Measurements from ENCODE around the gene MXD1. TPM values are rescaled to one million over a fixed set of nuclear protein-coding genes. Genes with fewer than 3 reads are reported as not detected.

Gene MXD1
- total RNA-seq, 6 donors from 2014 or later = 16.3 to 94.3 (median 33.8) TPM

DNA sequence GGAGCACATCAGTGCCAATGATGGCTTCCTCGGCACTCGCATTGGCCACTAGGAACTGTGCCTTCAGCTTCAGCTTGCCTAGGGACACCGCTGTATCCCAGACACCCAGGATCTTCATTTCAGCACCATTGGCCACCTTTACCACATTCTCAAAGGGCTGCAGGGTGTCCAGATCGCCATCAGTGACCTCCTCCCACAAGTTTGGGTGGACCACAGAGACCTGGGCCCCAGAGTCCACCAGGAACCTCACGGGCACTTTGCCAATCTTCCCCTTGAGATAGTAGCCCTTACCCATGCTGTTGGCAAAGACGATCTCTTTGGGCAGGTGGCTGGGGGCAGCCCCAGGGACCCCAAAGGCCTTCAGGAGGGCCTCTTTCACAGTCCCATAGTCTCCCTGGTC is 45.9 kb downstream of the MXD1 start:
- H3K36me3 ChIP-seq = no peaks in the 10 kb centered on the region
- 95 to 100% methylated on average over 4 to 6 of the region's 6 CpGs for WGBS, 2 donors
- DNase-seq = no peak
- H3K27me3 ChIP-seq = no peaks in the 10 kb centered on the region
- H3K4me3 ChIP-seq = no peak overlapping the region
- TF ChIP-seq, protein P1, sequence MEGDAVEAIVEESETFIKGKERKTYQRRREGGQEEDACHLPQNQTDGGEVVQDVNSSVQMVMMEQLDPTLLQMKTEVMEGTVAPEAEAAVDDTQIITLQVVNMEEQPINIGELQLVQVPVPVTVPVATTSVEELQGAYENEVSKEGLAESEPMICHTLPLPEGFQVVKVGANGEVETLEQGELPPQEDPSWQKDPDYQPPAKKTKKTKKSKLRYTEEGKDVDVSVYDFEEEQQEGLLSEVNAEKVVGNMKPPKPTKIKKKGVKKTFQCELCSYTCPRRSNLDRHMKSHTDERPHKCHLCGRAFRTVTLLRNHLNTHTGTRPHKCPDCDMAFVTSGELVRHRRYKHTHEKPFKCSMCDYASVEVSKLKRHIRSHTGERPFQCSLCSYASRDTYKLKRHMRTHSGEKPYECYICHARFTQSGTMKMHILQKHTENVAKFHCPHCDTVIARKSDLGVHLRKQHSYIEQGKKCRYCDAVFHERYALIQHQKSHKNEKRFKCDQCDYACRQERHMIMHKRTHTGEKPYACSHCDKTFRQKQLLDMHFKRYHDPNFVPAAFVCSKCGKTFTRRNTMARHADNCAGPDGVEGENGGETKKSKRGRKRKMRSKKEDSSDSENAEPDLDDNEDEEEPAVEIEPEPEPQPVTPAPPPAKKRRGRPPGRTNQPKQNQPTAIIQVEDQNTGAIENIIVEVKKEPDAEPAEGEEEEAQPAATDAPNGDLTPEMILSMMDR (IDR thresholded peaks at IDR 0.05) = no peak
- TF ChIP-seq EP300 (IDR thresholded peaks at IDR 0.05) (no peak), POLR2AphosphoS5 (IDR thresholded peaks at IDR 0.05) (no peak), POLR2A (IDR thresholded peaks at IDR 0.05) (no peak)
- H3K4me1 ChIP-seq = no peaks in the 10 kb centered on the region
- no peaks in the 10 kb centered on the region for H3K9me3 ChIP-seq
- no peak overlapping the region for H3K27ac ChIP-seq
- ATAC-seq (ENCODE audit: low FRiP score in 2 of 2) = no peak

DNA sequence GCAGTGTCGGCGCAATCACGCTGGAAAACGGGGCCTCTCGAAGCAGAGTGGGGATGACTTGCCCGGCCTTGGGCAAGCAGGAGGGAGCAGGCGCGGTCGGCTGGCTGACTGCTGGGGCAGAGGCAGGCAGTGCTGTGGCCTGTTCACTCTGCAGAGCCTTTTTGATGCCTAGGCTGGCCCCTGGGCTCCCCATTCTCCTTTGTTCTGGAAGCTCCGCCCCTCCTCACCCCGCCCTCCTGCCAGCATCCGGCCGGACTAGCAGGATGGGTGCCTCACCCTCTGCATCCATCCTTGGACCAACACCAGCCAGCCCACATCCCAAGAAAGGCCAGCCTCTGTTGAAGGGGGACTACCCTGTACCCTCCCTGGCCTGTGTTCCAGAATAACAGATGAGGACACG is 46.6 kb downstream of the MXD1 start, which contains the start of gene ASPRV1:
ASPRV1 (minus strand) TSS at position 136 of the 400 bp plus-strand sequence. CDS start 195 bp downstream, outside the sequence.
- 88 to 89% methylated on average over 11 to 13 of the region's 14 CpGs for WGBS, 2 donors
- peak in 1 of 2 donors; percentile 46 for DNase-seq
- H3K9me3 ChIP-seq = no peaks in the 10 kb centered on the region
- no peaks in the 10 kb centered on the region for H3K27me3 ChIP-seq
- no peak for ATAC-seq (ENCODE audit: low FRiP score in 2 of 2)
- H3K36me3 ChIP-seq = no peaks in the 10 kb centered on the region
- no peaks in the 10 kb centered on the region for H3K4me1 ChIP-seq
- TF ChIP-seq, protein P1 (IDR thresholded peaks at IDR 0.05) = no peak
- H3K27ac ChIP-seq = no peak within 1 kb of the TSS
- no peak within 1 kb of the TSS for H3K4me3 ChIP-seq

DNA sequence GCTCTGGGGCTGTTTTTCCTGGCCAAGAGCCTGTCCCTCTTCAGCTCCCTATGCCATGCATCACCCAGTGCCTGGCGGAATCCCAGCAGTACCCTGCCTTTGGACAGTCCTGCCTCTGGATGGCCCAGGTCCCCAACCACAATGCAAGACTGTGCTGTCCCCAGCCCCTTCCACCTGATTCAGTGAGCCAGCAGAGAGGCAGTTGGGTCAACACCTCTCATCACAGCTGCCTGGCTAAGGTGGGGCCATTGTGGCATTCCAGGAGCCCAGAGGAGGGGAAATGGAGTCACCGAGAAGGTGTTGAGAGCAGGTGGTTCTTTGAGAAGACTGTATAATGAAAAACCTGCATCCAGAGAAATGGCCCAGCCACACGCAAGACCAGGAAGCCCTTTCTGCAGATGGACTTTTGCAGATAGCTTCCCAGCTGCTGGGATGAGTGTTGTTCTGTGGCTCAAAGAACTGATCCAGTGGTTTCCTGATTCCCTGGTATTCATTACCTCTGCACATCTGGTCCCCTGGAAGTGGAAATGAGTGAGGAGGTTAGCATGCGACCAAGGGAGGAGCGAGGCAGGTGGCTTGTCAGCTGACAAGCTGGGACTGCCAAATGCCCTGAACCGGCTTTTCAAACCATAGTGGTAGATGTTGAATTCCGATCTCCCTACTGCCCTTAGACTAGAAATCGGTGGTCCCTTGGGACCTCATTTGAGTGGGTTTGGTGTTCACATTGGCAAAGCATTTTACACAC is 48.2 kb downstream of the MXD1 start:
- 91 to 98% methylated on average over 6 to 8 of the region's 8 CpGs for WGBS, 2 donors
- H3K9me3 ChIP-seq = no peaks in the 10 kb centered on the region
- peak in 1 of 2 donors; percentile 18 for DNase-seq
- no peaks in the 10 kb centered on the region for H3K4me1 ChIP-seq
- ATAC-seq (ENCODE audit: low FRiP score in 2 of 2) = no peak
- TF ChIP-seq, protein P1 (IDR thresholded peaks at IDR 0.05) = no peak
- TF ChIP-seq POLR2AphosphoS5 (IDR thresholded peaks at IDR 0.05) = no peak
- no peak for TF ChIP-seq POLR2A (IDR thresholded peaks at IDR 0.05)
- TF ChIP-seq EP300 (IDR thresholded peaks at IDR 0.05) = no peak
- no peak overlapping the region for H3K4me3 ChIP-seq
- H3K36me3 ChIP-seq = no peaks in the 10 kb centered on the region
- no peak overlapping the region for H3K27ac ChIP-seq
- no peaks in the 10 kb centered on the region for H3K27me3 ChIP-seq

DNA sequence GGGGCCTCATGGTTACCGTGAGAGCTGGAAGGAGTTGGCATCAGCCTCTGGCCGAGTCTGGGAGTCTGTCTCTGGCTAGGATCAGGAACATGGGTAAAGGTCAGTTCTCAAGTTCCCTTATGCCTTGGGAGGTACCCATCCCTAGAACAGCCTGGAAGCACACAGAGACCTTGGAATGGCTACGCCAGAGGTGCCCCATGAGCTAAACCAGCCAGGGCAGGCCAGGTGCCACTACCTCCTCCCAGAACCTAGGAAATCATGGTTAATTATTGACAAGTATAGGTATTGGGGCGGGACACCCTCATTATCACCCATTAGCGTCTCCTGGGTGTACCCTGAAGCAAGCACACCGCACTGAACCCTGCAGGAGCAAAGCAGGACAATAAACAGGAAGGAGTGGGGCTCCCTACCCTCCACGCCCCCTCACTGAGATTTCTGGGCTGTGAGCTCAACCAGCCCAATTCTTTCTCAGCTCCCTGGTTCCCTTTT is 49.5 kb downstream of the MXD1 start:
- ATAC-seq (ENCODE audit: low FRiP score in 2 of 2) (peak in 1 of 2 donors; percentile 24), DNase-seq (no peak)
- no peaks in the 10 kb centered on the region for H3K4me1 ChIP-seq
- no peaks in the 10 kb centered on the region for H3K36me3 ChIP-seq
- 65 to 83% methylated on average over 6 to 7 of the region's 7 CpGs for WGBS, 2 donors
- H3K27ac ChIP-seq = no peak overlapping the region
- H3K9me3 ChIP-seq = no peaks in the 10 kb centered on the region
- H3K4me3 ChIP-seq = no peak overlapping the region
- TF ChIP-seq EP300 (IDR thresholded peaks at IDR 0.05) = no peak
- TF ChIP-seq, protein P1 (IDR thresholded peaks at IDR 0.05) = no peak
- TF ChIP-seq POLR2AphosphoS5 (IDR thresholded peaks at IDR 0.05) = no peak
- no peak for TF ChIP-seq POLR2A (IDR thresholded peaks at IDR 0.05)
- H3K27me3 ChIP-seq = no peaks in the 10 kb centered on the region

All from upper lobe of left lung (tissue), 6 donors.